GM19099 (cell line): Measurements from ENCODE around the gene TGFBR3.

Experiments used
- POLR2A ChIP-seq: IDR thresholded peaks from 3 replicates; pipeline ENCODE4 v1.6.1; 2011; ENCODE audit warnings: low read depth; ENCODE audit not compliant: insufficient read length; ENCODE audit errors: extremely low read depth

The TGFBR3 gene

DNA sequence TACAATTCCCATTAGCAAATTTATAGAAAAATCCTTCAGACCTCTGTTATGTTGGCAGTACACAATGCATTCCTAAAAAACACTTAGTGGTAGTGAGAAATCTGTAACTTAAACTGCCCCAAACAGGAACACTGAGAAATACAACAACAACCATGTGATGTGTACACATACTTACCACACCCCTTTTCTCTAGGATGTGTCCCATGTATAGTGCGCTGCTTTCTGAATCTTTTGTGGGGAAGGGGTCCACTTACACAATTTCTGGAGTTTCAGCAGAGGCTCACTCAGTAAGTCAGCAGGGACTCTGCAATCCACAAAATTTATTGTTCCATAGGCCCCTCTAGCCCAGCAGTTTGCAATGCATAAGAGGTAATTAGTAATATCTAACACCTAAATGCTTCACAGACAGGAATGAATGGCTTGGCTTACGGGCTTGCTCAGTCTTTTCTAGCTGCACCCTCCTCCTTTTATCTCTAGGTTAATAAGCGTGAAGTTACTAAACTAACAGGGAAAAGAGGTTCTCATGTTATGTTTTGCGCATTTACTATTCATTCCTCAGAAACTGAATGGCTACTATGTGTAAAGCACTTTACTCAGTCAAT lies 115.2 kb downstream of the TGFBR3 start:
- no peak for TF ChIP-seq POLR2A

- TF ChIP-seq POLR2A: no peak
Measured at GRCh38 chr1:91769742-91770141, 116.2 kb downstream of the TGFBR3 start.

DNA sequence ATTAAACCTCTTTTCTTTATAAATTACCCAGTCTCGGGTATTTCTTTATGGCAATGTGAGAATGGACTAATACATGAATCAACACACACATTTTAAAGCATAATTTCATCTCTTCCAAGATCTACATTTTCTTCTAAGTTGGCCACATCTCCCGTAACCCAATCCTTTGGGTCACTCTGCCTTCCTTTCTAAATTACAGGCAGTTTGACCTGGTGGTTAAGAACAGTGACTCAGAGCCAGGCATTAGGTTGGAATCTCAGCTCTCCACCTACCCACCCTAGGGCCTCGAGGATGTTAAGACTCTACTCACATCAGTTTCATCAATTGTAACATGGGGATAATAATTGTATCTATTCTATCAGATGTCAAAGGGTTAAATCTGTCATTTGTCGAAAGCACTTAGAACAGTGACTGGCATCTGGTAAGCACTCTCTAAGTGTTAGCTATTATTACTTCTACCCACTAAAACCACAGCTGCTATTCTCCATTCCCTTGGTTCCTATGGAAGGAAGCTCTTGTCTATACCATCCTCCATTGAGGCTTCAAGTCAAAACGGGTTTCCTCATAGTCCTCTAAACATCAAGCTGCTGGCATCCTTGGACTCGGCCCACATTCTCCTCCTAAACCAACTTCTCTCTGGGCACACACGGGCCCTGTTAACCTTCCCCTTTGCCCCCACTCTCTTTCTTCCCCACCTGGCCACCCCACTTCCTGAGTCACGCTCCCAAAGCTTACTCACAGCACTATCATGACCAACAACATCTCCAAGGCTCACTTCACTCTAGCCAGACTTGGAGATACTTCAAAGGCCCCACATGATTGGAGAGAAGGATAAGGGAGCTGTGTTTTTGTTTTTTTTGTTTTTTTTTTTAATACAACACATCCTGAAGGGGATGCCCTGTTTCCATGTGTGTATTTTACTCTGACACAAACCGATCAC lies 116.9 kb downstream of the TGFBR3 start:
- TF ChIP-seq POLR2A: no peak

DNA sequence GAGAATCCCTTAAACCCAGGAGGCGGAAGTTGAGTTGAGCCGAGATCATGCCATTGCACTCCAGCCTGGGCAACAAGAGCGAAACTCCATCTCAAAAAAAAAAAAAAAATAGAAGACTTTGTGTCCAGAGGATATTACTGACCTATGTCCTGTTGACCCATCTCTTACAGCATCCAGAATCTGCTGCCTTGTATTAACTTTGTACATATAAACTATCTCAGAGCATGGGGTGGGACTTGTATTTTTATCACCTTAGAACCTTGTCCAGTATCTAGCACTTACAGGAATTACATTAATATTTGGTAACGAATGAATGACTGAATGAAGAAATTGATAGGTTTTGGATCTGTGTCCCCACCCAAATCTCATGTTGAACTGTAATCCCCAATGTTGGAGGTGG lies 117.8 kb downstream of the TGFBR3 start:
- TF ChIP-seq POLR2A: no peak

DNA sequence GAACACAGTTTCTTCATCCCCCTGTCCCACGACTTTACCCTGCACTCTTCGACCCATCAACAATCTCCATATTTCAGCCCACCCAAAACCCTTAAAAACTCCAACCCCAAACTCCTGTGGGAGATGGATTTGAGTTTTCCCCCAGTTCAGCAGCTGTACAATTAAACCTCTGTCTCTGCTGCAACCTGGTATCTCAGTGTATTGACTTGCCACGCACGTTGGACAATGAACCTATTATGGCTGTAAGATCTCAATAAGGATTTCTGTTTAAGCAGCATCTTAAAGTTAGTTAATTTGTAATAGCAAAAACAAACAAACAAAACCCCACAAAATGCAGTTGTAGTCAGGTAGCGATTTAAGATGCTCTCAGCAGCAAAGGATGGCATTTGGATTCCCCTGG lies 119.1 kb downstream of the TGFBR3 start:
- no peak for TF ChIP-seq POLR2A

DNA sequence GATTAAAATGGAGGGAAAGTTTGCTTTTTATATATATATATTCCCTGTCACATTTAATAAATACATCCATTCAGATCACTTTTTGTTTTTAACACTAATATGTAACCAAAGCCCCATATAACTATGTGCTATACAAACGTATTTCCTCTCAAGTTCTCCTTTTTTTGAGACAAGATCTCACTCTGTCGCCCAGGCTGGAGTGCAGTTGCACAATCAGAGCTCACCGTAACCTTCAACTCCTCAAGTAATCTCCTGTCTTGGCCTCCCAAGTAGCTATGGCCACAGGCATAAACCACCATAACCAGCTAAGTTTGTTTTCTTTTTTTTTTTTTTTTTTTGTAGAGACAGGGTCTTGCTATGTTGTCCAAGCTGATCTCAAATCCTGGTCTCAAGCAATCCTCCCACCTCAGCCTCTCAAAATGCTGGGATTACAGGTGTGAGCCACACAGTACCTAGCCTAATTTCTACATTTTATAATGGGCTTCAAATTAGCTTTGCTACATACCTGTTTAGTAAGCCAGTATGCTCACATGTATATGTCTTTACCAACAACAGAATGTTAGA lies 120.0 kb downstream of the TGFBR3 start:
- TF ChIP-seq POLR2A: no peak

DNA sequence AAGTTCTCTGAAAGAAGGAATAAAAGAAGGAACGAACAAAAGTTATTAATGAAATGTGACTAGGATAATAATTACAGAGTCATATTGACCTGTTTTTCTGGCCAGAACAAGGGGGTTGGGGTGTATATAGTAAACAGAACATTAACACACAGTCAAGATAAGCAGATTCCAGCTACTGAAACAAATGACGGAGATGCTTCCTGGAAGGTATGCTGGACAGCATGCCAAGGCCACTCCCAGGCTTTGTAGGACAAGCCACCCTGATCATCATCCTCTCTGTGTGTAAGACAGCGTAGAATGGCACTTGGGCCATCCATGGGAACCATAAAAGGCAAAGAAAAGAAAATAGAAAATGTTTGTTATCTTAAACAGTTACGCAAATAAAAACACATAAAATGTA lies 120.7 kb downstream of the TGFBR3 start:
- TF ChIP-seq POLR2A: no peak

DNA sequence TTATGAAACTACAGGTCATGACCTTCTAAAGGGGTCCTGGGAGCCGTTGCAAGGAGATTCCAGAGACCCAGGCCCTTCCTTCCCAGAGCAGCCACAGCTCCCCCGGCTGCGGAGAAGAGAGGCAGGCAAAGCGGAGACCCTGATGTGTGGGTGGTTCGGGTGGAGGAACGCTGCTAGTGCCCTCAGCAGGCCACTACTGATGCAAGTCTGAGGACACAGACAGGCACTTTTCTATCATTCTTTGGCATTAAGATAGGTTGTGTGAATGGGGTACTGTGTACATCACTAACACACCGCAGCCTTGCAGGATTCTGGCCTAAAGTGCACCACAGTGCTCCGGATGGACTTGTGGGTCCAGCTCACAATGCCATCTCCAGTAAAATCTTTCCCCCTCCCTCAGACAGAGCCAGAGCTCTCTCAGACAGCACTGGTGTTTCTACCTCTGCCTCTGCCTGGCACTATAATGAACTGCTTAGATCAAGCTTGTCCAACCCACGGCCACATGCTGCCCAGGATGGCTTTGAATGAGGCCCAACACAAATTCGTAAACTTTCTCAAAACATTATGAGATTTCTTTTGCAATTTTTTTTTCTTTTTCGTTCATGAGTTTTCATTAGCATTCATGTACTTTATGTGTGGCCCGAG lies 121.4 kb downstream of the TGFBR3 start:
- no peak for TF ChIP-seq POLR2A

GRCh38 chr1:91763252-91763651 lies 122.7 kb downstream of the TGFBR3 start:
- TF ChIP-seq POLR2A: no peak

DNA sequence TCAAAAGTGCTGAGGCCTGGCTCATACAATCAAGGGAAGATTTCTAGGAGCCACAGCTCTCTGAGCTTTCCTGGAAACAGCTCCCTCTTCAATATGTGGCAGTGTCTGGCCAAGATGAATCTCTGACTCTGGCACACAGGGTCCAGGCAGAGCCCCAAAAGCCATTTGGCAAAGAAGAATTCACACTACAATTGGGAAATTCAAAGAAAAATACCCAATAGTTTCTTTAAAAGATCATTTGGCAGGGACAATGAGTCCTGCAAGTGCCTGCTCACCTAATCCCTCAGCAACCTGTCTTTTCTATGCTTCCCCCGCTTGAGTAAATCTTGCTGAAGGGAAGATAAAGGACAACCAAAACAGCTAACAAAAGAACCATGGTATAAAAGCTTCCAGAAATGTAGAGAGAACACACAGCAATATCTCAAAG lies 124.6 kb downstream of the TGFBR3 start:
- TF ChIP-seq POLR2A: no peak

DNA sequence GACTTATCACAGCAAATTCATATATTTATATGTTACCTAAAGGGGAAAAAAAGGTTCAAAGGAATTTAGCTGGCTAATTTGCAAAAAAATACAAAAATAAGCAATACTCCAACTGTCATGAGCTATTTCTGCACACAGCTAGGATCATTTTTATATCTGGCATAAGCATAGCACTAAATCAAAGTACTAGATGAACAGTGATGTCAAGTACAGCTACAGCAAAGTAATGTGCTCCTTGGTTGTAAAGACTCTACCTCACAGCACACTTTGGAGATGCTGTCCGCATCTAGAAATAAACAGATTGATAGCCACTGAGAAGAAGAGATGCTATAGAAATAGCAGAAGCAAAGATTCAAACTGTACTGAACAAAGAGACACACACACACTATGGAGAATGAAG lies 125.4 kb downstream of the TGFBR3 start:
- no peak for TF ChIP-seq POLR2A

DNA sequence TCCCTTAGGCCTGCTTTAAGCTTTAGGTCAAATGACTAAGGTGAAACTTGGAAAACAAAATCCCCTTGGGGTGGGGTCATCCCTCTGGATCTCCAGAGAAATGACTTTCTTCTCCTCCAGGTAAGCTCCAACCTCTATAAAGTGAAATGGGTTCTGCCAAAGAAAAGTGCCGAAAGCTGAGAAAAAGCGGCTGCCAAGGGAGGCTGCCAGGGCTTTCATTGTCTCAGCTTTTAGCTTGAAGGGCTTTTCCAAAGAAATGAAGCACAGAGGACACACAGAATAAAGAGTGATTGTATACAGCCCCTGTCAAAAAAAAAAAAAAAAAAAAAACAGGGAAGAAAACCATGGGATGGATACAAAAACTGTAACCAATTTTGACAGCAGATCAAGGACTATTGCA lies 126.9 kb downstream of the TGFBR3 start:
- TF ChIP-seq POLR2A: no peak

DNA sequence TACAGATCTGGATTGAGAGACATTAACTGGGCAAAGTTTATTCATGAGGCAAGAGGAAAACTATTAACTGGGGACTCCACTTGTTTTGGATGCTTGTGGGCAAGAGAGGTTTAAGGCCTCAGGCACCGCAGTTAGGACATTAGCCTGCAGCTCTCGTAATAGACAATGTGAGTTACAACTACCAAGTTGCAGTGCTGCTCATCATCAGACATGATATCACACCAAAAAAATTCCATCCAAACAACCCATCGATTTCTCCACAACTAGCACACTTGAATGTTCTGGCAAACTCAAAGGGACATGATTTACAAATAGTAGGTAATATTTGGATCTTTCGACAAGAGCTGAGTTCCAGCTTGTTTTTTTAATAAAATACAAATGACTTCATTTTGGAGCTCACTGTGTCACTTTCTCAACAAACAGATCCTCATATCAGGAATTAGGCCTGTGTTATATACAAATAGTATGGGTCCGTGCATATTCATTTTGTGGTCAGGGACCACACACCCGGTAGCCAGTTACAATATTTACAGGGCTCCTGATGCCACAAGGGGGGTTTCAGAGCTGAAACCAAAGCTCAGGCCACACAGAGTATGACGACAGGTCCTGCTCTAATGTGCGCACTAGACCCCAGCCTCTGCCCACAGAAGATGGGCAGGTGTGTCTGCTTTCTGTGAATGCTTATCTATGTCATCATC lies 128.0 kb downstream of the TGFBR3 start:
- no peak for TF ChIP-seq POLR2A

DNA sequence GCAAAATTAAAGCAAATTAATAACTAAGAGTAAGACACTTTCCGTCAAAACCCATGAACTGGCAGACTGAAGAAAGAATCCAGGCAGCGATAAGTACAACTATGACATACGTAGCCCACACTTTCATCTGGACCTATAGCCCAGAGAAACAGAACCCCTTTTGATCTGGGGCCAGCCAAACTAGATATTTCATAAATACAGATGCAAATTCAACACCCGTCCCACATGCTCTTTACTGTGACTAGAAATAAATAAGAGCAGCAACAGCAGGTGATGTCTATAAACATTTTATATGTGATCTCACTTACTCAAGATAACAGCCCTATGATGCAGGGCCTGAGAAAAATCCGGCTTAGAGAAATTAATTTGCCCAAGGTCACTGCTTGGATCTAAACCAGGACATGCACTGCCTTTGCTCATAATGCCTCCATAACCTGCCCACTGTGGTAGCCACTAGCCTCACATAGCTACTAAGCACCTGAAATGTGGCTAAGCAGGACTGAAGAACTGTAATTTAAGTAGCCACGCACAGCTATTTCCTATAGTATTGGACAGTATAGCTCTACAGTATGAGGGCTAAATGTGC lies 130.2 kb downstream of the TGFBR3 start:
- no peak for TF ChIP-seq POLR2A
